Spleen (tissue), 7 donors: Measurements from ENCODE around the gene FILIP1L.

Experiments used
- POLR2A ChIP-seq, 3 donors: fragments of 450-650 bp; IDR thresholded peaks; one replicate each; pipeline ENCODE4 v1.5.1; 2017; ENCODE audit warnings: antibody characterized with exemption in 3 of 3, mild to moderate bottlenecking in 1 of 3
- POLR2AphosphoS5 ChIP-seq, 3 donors: sonication (generic); formaldehyde crosslinking; IDR thresholded peaks; one replicate each; pipeline ENCODE4 v1.5.1; 2017; ENCODE audit warnings: antibody characterized with exemption in 3 of 3
- TF ChIP-seq, protein P1 (sequence below), 11 experiments: fragments of 200-600 bp in 7 of 11; fragments of 450-650 bp in 4 of 11; sonication (generic) in 4 of 11; IDR thresholded peaks in 8 of 11; conservative IDR thresholded peaks in 3 of 11; 1 replicate in 7 of 11; 2 replicates in 4 of 11; pipeline versions ENCODE4 v1.4.0 to v1.8.0; 2016 to 2021; ENCODE audit warnings: antibody characterized with exemption in 11 of 11, inconsistent platforms in 4 of 11, mild to moderate bottlenecking in 1 of 11
- donor health status: DM: no; HTN: no; CAD: no; lungs with moderate emphysema.
- donor health status: DM: no; HTN: no; CAD: no.
- donor health status: DM: no; HTN: no; CAD: no.

DNA sequence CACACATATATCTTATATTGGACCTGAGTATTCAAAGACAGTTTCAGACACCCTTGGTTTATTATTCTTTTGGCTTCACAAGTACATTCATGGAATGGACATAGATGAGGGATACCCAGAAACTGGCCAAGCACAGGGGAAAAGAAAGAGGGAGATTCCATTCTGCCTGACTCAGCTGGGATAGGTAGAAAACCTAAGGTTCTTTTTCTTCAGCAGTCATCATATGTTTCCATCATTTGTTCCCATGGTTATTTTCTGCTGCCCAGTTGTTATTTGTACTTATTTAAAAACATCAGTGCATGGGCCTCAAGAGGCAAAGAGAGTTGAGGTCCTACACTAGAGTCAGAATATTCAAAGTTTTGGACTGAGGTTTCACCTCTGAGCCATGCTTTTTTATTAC lies 91.8 kb downstream of the FILIP1L start:
- no peak for TF ChIP-seq POLR2A (IDR thresholded peaks at IDR 0.05)
- TF ChIP-seq, protein P1, sequence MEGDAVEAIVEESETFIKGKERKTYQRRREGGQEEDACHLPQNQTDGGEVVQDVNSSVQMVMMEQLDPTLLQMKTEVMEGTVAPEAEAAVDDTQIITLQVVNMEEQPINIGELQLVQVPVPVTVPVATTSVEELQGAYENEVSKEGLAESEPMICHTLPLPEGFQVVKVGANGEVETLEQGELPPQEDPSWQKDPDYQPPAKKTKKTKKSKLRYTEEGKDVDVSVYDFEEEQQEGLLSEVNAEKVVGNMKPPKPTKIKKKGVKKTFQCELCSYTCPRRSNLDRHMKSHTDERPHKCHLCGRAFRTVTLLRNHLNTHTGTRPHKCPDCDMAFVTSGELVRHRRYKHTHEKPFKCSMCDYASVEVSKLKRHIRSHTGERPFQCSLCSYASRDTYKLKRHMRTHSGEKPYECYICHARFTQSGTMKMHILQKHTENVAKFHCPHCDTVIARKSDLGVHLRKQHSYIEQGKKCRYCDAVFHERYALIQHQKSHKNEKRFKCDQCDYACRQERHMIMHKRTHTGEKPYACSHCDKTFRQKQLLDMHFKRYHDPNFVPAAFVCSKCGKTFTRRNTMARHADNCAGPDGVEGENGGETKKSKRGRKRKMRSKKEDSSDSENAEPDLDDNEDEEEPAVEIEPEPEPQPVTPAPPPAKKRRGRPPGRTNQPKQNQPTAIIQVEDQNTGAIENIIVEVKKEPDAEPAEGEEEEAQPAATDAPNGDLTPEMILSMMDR (IDR thresholded peaks at IDR 0.05 in 8 of 11, conservative IDR thresholded peaks at IDR 0.05 in 3 of 11) = no peak
- TF ChIP-seq POLR2AphosphoS5 (IDR thresholded peaks at IDR 0.05) = no peak
